ENCODE data around the gene ATP2B2. TPM values are rescaled to one million over a fixed set of nuclear protein-coding genes. Genes with fewer than 3 reads are reported as not detected.

The ATP2B2 gene
- polyA plus RNA-seq, 5 donors = 0.03 to 0.24 (median 0.13) TPM; not detected in 1

DNA sequence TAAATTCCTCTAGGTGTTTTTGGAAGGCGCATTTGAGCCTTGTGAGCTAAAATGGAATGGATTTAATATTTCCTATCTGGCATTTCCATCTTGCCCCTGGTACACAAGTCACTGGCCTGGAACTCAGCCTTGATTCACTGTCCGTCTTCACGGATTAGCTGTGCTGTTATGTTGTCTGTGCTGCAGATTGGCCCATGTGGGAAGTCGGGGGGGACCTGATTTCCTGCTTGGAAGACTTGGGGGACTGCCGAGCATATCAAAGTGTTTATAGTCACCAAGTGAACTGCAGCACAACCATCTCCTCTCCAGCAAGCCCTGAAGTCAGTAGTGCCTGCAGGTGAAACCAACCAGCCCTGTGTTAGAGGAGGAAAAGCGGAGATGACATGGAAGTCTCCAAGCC lies 224.8 kb downstream of the ATP2B2 start:
- DNase-seq = no peak

DNA sequence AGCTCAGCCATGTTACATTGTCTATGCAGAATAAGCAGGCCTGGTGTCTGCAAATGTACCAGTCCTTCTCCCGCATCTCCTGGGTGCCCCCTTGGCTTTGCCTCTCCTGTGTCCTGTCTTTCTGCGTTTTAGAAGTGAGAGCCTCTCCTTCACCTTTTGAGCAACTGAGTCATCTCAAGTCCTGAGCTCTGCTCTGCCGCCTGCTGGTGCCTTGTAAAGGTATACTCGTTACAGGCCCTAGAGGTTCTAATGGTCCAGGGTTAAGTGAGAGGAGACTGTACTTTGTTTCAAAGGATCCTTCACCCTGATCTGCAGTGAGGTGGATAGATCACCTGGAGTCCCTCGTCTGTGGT lies 225.2 kb downstream of the ATP2B2 start:
- DNase-seq = no peak

DNA sequence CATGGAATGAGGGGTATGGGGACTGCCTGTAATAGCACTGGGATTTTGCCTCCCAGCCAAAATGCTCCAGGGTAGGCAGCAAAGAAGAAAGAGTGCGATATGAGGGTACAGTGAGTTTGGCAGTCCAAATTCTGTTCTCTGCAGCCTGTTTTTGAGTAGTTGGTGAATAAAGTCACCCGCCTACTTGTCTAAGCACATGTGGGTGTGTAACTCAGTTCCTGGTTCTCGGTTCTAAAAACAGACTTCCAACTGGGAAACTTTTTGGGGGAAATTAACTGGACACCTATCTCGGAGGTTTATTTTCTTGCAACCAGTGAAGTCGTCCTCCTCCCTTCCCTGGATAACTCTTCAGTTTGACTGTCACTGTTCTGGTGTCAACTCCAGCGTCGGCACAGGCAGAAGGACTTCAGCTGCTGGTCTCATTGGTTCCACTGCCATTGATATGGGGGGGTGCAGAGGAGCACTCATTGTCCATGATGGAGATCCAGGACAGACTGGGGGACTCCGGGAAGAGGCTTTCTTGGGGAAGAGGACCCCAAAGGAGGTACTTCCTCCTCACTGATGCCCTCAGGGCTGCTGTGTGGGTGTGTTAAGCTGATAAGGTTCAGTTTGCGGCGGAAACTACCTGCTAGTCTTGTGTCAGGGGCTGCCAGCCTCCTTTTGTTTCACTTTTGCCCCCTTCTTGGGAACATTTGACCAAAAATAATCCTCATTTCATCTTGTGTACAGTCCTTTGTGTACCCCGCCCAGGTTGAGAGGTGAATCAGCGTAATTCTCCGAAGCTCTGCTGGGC lies 225.8 kb downstream of the ATP2B2 start:
- no peak for DNase-seq

DNA sequence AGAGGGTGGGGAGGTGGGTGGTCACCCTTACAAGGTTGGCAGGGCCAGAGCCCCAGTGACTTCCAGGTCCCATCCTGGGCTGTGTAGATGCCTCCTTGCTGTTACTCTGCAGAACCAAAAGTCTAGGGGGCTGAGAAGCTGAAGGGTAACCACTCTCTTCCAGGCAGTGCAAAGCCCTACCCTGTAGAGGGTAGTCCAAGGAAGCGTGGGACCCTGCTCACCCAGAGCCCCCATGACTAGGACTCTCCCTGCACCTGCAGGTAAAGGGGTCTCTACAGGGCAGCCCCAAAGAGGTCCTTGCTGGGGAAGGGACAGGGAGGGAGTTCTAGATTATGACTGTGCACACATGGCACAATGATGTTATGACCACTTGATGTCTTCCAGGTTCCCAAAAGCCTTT lies 226.9 kb downstream of the ATP2B2 start:
- no peak for DNase-seq

DNA sequence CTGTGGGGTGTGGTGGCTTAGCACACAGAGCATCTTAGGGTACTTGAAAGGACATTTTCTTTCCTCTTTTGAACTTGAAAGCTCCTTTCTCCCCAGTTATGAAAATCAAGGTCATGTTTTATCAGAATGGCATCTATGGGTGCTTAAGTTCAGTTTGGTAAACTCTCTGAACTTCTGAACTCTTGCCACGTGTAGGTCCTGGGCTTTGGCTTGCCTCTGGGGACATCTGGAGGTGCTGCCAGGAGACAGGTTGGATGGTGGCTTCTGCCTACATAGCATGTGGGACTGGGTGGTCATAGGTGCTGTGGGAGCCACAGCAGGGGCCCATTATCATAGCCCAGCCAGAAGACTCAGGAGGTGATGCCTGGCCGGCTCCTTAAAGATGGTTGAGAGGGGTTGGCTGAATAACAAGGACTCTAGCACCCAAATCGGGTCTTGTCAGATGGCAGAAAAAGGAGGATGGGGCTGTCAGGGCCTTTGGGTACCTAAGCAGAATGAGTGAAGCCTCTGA lies 228.2 kb downstream of the ATP2B2 start:
- no peak for DNase-seq

DNA sequence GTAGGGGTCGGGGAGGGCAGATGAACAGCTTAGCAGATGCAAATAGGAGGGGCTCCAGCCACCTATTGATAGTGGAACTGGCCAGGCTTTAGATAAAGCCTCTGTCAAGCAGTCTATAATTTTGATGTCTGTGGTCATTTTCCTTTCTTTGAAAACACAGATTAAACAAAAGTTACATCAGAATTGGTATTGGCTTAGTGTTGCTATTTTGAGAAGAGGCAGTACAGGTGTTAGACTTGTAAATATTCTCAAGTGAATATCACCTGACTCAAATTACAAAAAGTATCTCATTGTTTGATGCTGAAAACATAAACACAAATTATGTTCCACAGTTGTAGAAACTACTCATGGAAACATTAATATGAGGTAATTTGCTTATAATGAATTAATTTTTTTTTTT lies 230.8 kb downstream of the ATP2B2 start:
- no peak for DNase-seq

Other genes starting within 250 kb of the ATP2B2 start
- gene GHRL, start 212.6 kb downstream of the ATP2B2 start, polyA plus RNA-seq (ENCODE audit: insufficient read depth in 1 of 5, insufficient read length in 5 of 5, low replicate concordance in 1 of 5) = 100 to 1,000 TPM in 4 of 5 donors, 10 to 100 TPM in 1; 69.0 to 204 (median 110) TPM
- gene SEC13, start 184.5 kb downstream of the ATP2B2 start, polyA plus RNA-seq (ENCODE audit: insufficient read depth in 1 of 5, insufficient read length in 5 of 5, low replicate concordance in 1 of 5) = 100 to 1,000 TPM in 3 of 5 donors, 10 to 100 TPM in 2; 99.5 to 134 (median 109) TPM